HEK293 (cell line): ENCODE data around the gene UPP1.

Experiments used
- CTCF ChIA-PET: fragments of 350-600 bp; formaldehyde crosslinking; extraction: SDS; loops from one replicate; lab custom pipeline; 2021; ENCODE audit warnings: antibody characterized with exemption; lab: Yijun Ruan, JAX
- POLR2A ChIA-PET: fragments of 300-600 bp; formaldehyde crosslinking; extraction: SDS; loops from one replicate; lab custom pipeline; 2020; ENCODE audit warnings: antibody characterized with exemption, inconsistent platforms; lab: Yijun Ruan, JAX
- H3K27ac ChIP-seq: fragments of 200-500 bp; sonication (Bioruptor generic); 2 replicates; pipeline ENCODE4 v1.5.1; 2014; ENCODE audit warnings: low read depth, low read length, control low read depth, inconsistent platforms; ENCODE audit errors: extremely low read depth
- H3K36me3 ChIP-seq, 2 experiments: fragments of 200-500 bp in 1 of 2; sonication (Bioruptor generic) in 1 of 2; 1 replicate in 1 of 2; 2 replicates in 1 of 2; pipeline ENCODE4 v1.5.1; 2014 to 2017; ENCODE audit warnings: inconsistent platforms in 2 of 2, low read length in 2 of 2; ENCODE audit not compliant: control insufficient read depth in 2 of 2, insufficient read depth in 1 of 2
- H3K4me1 ChIP-seq: fragments of 200-500 bp; sonication (Bioruptor generic); 2 replicates; pipeline ENCODE4 v1.5.1; 2014; ENCODE audit warnings: mild to moderate bottlenecking, low read length, inconsistent platforms; ENCODE audit not compliant: control insufficient read depth, insufficient read depth
- H3K4me3 ChIP-seq: 2 replicates; pipeline ENCODE4 v1.5.1; 2011; ENCODE audit warnings: low read depth, mild to moderate bottlenecking, control low read depth, low read length, moderate library complexity
- H3K9me3 ChIP-seq: fragments of 200-500 bp; sonication (Bioruptor generic); 2 replicates; pipeline ENCODE4 v1.5.1; 2014; ENCODE audit warnings: low read depth, low read length, inconsistent platforms; ENCODE audit not compliant: control insufficient read depth, insufficient read depth
- BCL11B ChIP-seq: fragments of 450-650 bp; formaldehyde crosslinking; IDR thresholded peaks from 2 replicates; pipeline ENCODE4 v1.5.1; 2016; ENCODE audit warnings: low read depth, missing biosample characterization, missing genetic modification characterization
- GLIS2 ChIP-seq: fragments of 450-650 bp; formaldehyde crosslinking; IDR thresholded peaks from 2 replicates; pipeline ENCODE4 v1.5.1; 2016; ENCODE audit warnings: missing biosample characterization, missing genetic modification characterization
- HOXC10 ChIP-seq: sonication (generic); formaldehyde crosslinking; IDR thresholded peaks from 2 replicates; pipeline ENCODE4 v1.8.1; 2023; ENCODE audit warnings: mild to moderate bottlenecking, missing genetic modification reagents
- HOXD13 ChIP-seq: sonication (generic); formaldehyde crosslinking; IDR thresholded peaks from 2 replicates; pipeline ENCODE4 v1.8.0; 2022; ENCODE audit warnings: missing genetic modification reagents, borderline replicate concordance
- KLF1 ChIP-seq: fragments of 450-650 bp; formaldehyde crosslinking; IDR thresholded peaks from 2 replicates; pipeline ENCODE4 v1.5.1; 2016; ENCODE audit warnings: missing biosample characterization, missing genetic modification characterization
- KLF17 ChIP-seq: fragments of 450-650 bp; formaldehyde crosslinking; IDR thresholded peaks from 2 replicates; pipeline ENCODE4 v1.5.1; 2016; ENCODE audit warnings: missing biosample characterization, missing genetic modification characterization
- MZF1 ChIP-seq: fragments of 450-650 bp; formaldehyde crosslinking; IDR thresholded peaks from 2 replicates; pipeline ENCODE4 v1.5.1; 2017; ENCODE audit warnings: missing biosample characterization, missing genetic modification characterization, borderline replicate concordance
- PRDM1 ChIP-seq: fragments of 450-650 bp; formaldehyde crosslinking; IDR thresholded peaks from 2 replicates; pipeline ENCODE4; 2016; ENCODE audit warnings: missing biosample characterization, missing genetic modification characterization
- SETDB1 ChIP-seq: IDR thresholded peaks from one replicate; pipeline ENCODE4 v1.6.1; 2017; ENCODE audit warnings: mild to moderate bottlenecking, low read length, moderate library complexity, mixed read lengths; ENCODE audit not compliant: insufficient read length
- WT1 ChIP-seq: fragments of 450-650 bp; formaldehyde crosslinking; IDR thresholded peaks from 2 replicates; pipeline ENCODE4 v1.5.1; 2016; ENCODE audit warnings: missing biosample characterization, missing genetic modification characterization
- ZBTB6 ChIP-seq: fragments of 450-650 bp; formaldehyde crosslinking; IDR thresholded peaks from 2 replicates; pipeline ENCODE4 v1.5.1; 2017; ENCODE audit warnings: missing biosample characterization, missing genetic modification characterization
- ZFHX2 ChIP-seq: fragments of 450-650 bp; formaldehyde crosslinking; conservative IDR thresholded peaks from 2 replicates; pipeline ENCODE4 v1.5.1; 2016; ENCODE audit warnings: missing biosample characterization, missing genetic modification characterization
- ZNF133 ChIP-seq: fragments of 450-650 bp; formaldehyde crosslinking; IDR thresholded peaks from 2 replicates; pipeline ENCODE4 v1.5.1; 2016; ENCODE audit warnings: missing biosample characterization, missing genetic modification characterization
- ZNF138 ChIP-seq: fragments of 450-650 bp; formaldehyde crosslinking; IDR thresholded peaks from 2 replicates; pipeline ENCODE4 v1.5.1; 2016; ENCODE audit warnings: missing biosample characterization, missing genetic modification characterization, borderline replicate concordance
- ZNF174 ChIP-seq: fragments of 450-650 bp; formaldehyde crosslinking; IDR thresholded peaks from 2 replicates; pipeline ENCODE4 v1.5.0; 2017; ENCODE audit warnings: missing biosample characterization, mild to moderate bottlenecking, missing genetic modification characterization
- ZNF175 ChIP-seq: fragments of 450-650 bp; formaldehyde crosslinking; IDR thresholded peaks from 2 replicates; pipeline ENCODE4 v1.5.1; 2016; ENCODE audit warnings: missing biosample characterization, missing genetic modification characterization
- ZNF23 ChIP-seq: fragments of 450-650 bp; formaldehyde crosslinking; IDR thresholded peaks from 2 replicates; pipeline ENCODE4 v1.5.1; 2016; ENCODE audit warnings: missing biosample characterization, missing genetic modification characterization, borderline replicate concordance
- ZNF391 ChIP-seq: fragments of 450-650 bp; formaldehyde crosslinking; IDR thresholded peaks from 2 replicates; pipeline ENCODE4 v1.5.1; 2016; ENCODE audit warnings: low read depth, missing biosample characterization, missing genetic modification characterization, borderline replicate concordance
- ZNF529 ChIP-seq: fragments of 450-650 bp; formaldehyde crosslinking; IDR thresholded peaks from 2 replicates; pipeline ENCODE4 v1.5.1; 2017; ENCODE audit warnings: missing genetic modification characterization, missing biosample characterization; ENCODE audit not compliant: insufficient replicate concordance
- ZNF596 ChIP-seq: fragments of 450-650 bp; IDR thresholded peaks from 2 replicates; pipeline ENCODE4 v1.5.0; 2018; ENCODE audit warnings: missing biosample characterization, mild to moderate bottlenecking, missing genetic modification characterization, moderate library complexity
- ZNF645 ChIP-seq: fragments of 450-650 bp; formaldehyde crosslinking; IDR thresholded peaks from 2 replicates; pipeline ENCODE4; 2016; ENCODE audit warnings: missing biosample characterization, missing genetic modification characterization
- ZSCAN23 ChIP-seq: fragments of 450-650 bp; formaldehyde crosslinking; IDR thresholded peaks from 2 replicates; pipeline ENCODE4 v1.5.1; 2016; ENCODE audit warnings: missing biosample characterization, missing genetic modification characterization
- TF ChIP-seq, protein P1 (sequence below): fragments of 450-650 bp; formaldehyde crosslinking; IDR thresholded peaks from 2 replicates; pipeline ENCODE4 v1.5.1; 2016; ENCODE audit warnings: missing biosample characterization, missing genetic modification characterization, borderline replicate concordance
- TF ChIP-seq, protein P2 (sequence below): fragments of 450-650 bp; formaldehyde crosslinking; IDR thresholded peaks from 2 replicates; pipeline ENCODE4 v1.5.1; 2016; ENCODE audit warnings: missing biosample characterization, missing genetic modification characterization

UPP1 gene

DNA sequence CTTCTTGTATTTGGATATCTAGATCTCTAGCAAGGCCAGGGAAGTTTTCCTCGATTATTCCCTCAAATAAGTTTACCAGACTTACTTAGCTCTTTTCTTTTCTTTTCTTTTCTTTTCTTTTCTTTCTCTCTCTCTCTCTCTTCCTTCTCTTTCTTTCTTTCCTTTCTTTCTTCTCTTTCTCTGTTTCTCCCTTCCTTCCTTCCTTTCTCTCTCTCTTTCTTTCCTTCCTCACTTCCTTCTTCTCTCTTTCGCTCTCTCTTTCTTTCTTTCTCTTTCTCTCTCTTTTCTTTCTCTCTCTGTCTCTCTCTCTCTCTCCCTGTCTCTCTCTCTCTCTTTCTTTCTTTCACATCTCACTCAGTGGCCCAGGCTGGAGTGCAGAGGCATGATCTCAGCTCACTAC lies 37.0 kb downstream of the UPP1 start:
- no peaks in the 10 kb centered on the region for H3K36me3 ChIP-seq
- no peak for TF ChIP-seq ZNF133 (tag by site-specific recombination)
- peak; percentile 32; the same call in 1 of the 2 replicates for TF ChIP-seq ZNF596
- CTCF ChIA-PET, result interaction anchor here (1.3 kb wide), 1 partner anchor 16 kb away, joined by 5 read pairs; no protein-coding TSS in a partner anchor
- POLR2A ChIA-PET, result no interaction called here
- H3K27ac ChIP-seq, result no peak overlapping the region
- H3K4me3 ChIP-seq, result no peak overlapping the region
- H3K9me3 ChIP-seq, result no peaks in the 10 kb centered on the region
- H3K4me1 ChIP-seq, result no peaks in the 10 kb centered on the region

DNA sequence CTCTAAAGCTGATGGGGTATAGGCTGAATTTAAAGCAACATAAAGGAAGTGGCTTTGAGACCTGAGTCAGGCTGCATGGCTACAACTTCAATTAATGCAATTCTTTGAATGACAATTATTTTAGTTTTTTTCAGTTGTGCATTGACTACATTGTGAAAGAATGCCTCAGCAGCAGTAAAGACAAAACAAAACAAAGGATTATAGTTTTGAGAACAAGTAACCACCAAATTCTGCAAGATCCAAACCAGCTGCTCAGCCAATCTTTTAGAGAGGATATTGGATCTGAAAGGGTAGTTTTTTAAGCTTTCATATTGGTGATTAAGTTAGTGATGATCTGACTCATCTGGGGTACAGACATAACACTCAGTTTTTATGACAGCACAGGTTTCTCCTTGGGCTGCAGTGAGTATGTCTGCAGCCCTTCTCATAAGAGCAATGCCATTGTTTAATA lies 41.6 kb downstream of the UPP1 start:
- Histone ChIP-seq H3K4me1 (no peaks in the 10 kb centered on the region), H3K4me3 (no peak overlapping the region), H3K27ac (no peak overlapping the region), H3K36me3 (no peaks in the 10 kb centered on the region), H3K9me3 (no peaks in the 10 kb centered on the region)
- ChIA-PET POLR2A (no interaction called here), CTCF (no interaction called here)
- TF ChIP-seq WT1, result no peak
- TF ChIP-seq ZNF596, result no peak
- TF ChIP-seq ZNF391, result no peak
- TF ChIP-seq PRDM1, result no peak

- TF ChIP-seq ZNF175 (tag by site-specific recombination) (no peak), ZNF529 (tag by site-specific recombination) (no peak), ZNF174 (tag by site-specific recombination) (no peak), BCL11B (tag by site-specific recombination) (no peak), ZNF645 (tag by site-specific recombination) (no peak), ZBTB6 (no peak), ZFHX2 (tag by site-specific recombination) (no peak), HOXD13 (CRISPR knock-in tag) (no peak), MZF1 (tag by site-specific recombination) (no peak), GLIS2 (tag by site-specific recombination) (no peak), HOXC10 (CRISPR knock-in tag) (no peak), KLF1 (no peak), KLF17 (tag by site-specific recombination) (no peak), ZNF138 (tag by site-specific recombination) (no peak), ZNF23 (tag by site-specific recombination) (no peak), SETDB1 (no peak), ZSCAN23 (tag by site-specific recombination) (no peak)
- TF ChIP-seq, protein P1, sequence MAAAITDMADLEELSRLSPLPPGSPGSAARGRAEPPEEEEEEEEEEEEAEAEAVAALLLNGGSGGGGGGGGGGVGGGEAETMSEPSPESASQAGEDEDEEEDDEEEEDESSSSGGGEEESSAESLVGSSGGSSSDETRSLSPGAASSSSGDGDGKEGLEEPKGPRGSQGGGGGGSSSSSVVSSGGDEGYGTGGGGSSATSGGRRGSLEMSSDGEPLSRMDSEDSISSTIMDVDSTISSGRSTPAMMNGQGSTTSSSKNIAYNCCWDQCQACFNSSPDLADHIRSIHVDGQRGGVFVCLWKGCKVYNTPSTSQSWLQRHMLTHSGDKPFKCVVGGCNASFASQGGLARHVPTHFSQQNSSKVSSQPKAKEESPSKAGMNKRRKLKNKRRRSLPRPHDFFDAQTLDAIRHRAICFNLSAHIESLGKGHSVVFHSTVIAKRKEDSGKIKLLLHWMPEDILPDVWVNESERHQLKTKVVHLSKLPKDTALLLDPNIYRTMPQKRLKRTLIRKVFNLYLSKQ, result no peak
- TF ChIP-seq, protein P2, sequence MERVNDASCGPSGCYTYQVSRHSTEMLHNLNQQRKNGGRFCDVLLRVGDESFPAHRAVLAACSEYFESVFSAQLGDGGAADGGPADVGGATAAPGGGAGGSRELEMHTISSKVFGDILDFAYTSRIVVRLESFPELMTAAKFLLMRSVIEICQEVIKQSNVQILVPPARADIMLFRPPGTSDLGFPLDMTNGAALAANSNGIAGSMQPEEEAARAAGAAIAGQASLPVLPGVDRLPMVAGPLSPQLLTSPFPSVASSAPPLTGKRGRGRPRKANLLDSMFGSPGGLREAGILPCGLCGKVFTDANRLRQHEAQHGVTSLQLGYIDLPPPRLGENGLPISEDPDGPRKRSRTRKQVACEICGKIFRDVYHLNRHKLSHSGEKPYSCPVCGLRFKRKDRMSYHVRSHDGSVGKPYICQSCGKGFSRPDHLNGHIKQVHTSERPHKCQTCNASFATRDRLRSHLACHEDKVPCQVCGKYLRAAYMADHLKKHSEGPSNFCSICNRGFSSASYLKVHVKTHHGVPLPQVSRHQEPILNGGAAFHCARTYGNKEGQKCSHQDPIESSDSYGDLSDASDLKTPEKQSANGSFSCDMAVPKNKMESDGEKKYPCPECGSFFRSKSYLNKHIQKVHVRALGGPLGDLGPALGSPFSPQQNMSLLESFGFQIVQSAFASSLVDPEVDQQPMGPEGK, result no peak
- H3K27ac ChIP-seq, result no peak overlapping the region
- H3K36me3 ChIP-seq, result no peaks in the 10 kb centered on the region
- H3K4me3 ChIP-seq, result no peak overlapping the region
- H3K4me1 ChIP-seq, result no peaks in the 10 kb centered on the region
- ChIA-PET POLR2A (no interaction called here), CTCF (interaction anchor here (1.1 to 1.4 kb wide), 2 partner anchors 22 to 188 kb away, joined by 4 to 6 read pairs; no protein-coding TSS in a partner anchor)
- no peaks in the 10 kb centered on the region for H3K9me3 ChIP-seq
Observed at GRCh38 chr7:48132792-48133191, 43.7 kb downstream of the UPP1 start.
